ENCODE data around the gene TBL1X.

Gene TBL1X

GRCh38 chrX:9635803-9636202 lies 170.9 kb downstream of the TBL1X start:
- DNase-seq = no peak

GRCh38 chrX:9638871-9639270 lies 174.0 kb downstream of the TBL1X start:
- no peak for DNase-seq

DNA sequence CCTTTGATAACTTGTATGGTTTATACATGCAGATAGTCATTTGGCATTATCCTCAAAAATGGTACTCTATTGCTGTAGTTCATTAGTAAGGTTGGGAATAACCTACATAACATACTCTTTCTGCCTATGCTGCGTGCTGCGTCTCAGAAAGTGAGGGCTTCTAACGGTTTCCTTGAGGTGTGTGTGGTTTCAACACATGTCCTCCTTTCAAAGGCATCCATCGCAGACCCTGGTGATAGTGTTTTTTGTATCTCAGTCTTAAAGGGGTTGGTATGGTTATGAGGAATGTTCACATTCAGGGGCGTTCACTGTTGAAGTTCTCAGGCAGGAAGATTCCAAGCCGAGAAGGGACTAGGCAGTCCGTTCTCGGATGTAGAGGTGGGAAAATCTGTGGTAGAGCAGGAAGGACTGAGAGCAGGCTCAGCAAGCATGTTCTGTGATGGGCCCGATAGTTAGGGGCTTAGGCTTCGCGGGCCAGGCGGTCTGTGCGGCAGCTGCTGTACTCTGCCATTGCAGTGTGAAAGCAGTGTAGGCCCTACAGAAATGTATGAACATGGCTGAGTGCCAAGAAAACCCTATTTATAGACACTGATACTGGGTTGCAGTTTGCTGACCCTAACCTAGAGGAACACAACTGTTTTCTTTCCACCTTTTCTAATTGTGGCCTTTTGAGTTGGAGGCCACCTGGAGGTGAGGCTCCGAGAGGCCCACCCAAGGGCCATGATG lies 177.6 kb downstream of the TBL1X start:
- DNase-seq = no peak

DNA sequence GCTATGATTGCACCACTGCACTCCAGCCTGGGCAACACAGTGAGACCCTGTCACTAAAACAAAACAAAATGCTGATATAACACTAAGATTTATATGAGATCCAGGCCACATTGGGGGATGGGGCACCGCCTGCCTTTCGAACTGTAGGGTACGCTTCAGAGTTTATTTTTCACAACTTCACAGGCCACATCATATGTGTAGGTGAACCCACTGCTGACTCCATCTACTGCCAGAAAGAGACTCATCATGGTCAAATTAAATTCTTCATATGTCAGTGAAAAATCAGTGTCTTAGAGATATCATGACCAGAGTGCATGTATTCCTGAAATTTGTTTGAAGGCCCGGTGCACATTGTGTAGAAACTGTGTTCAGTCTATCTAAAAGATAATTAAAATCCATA lies 178.9 kb downstream of the TBL1X start:
- DNase-seq = no peak

- DNase-seq = no peak
Measured at GRCh38 chrX:9644335-9644734, 179.5 kb downstream of the TBL1X start.

- no peak for DNase-seq
Measured at GRCh38 chrX:9646471-9647224, 181.8 kb downstream of the TBL1X start.

DNA sequence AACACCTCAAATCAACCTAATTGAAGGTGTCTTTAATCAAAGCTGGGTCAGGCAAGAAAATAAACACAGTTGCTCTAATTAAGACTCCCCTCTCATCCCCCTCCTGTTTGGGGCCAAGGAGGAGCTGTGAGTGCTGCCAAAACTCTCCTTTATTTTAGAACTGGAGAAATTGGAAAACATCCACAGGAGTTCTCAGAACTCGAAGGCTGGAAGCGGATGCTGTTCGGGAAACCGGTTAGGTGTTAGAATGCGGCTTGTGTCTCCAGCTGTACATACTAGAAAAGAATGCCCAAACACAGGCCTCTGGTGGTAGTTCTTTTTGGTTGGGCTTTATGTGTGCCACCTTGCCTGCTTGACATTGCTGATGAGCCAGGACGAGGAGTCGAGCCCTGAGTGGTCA lies 182.6 kb downstream of the TBL1X start:
- no peak for DNase-seq

- DNase-seq = no peak
Measured at GRCh38 chrX:9650091-9650490, 185.2 kb downstream of the TBL1X start.

GRCh38 chrX:9651737-9652136 lies 186.9 kb downstream of the TBL1X start:
- no peak for DNase-seq

DNA sequence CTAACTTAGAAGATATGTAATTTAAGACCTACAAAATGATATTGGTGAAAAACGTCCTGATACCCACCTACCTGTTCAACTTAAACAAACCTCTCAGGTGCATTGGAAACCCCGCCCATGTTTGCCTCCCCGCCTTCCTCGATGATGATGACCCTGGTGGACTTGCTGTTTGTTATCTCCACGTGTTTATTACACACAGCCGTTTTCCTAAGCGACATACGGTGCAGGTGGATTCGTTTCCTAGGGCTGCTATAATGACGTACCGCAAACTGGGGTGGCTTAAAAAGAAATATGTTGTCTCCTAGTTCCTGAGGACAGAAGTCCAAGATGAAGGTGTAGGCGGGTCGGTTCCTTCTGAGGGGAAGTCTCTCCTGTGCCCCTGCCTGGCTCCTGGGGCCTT lies 190.1 kb downstream of the TBL1X start:
- DNase-seq = no peak

DNA sequence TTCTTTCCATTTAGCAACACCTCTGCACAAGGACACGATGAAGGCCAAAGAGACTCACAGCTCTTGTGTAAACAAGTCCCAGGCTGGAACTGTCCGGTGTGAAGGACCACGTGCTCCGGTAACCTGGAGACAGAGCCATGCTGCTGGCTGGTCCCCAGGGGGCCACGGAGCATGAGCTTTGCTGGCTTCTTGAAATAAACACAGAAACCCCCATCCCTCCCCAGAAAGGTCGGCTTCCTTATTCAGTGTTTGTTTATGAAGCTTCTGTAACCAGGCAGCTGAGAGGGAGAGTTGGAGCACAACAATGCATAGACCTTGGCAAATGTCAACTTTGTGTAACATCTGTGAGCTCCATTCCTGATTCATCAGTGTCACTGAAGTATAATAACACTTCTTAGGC lies 191.4 kb downstream of the TBL1X start:
- no peak for DNase-seq

GRCh38 chrX:9656871-9657270 lies 192.0 kb downstream of the TBL1X start:
- no peak for DNase-seq

GRCh38 chrX:9657590-9658256 lies 192.9 kb downstream of the TBL1X start:
- no peak for DNase-seq

GRCh38 chrX:9658409-9658808 lies 193.6 kb downstream of the TBL1X start:
- DNase-seq = no peak

- no peak for DNase-seq
Measured at GRCh38 chrX:9659571-9660195, 194.8 kb downstream of the TBL1X start.

- no peak for DNase-seq
Measured at GRCh38 chrX:9662148-9662547, 197.3 kb downstream of the TBL1X start.

DNA sequence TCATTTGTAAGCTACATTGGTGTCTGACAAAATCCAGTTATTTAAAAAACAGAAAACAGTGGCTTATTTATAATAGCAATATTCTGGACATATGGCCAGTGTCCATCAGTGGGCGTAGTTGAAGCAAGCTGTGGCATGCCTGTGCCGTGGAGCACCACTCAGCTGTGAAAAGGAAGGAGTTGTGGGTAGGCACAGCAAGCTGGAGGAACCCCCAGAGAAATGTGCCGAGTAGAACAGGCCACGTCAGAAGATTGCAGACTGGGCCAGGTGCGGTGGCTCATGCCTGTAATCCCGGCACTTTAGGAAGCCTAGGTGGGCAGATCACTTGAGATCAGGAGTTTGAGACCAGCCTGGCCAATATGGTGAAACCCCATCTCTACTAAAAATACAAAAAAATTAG lies 198.4 kb downstream of the TBL1X start:
- DNase-seq = no peak

DNA sequence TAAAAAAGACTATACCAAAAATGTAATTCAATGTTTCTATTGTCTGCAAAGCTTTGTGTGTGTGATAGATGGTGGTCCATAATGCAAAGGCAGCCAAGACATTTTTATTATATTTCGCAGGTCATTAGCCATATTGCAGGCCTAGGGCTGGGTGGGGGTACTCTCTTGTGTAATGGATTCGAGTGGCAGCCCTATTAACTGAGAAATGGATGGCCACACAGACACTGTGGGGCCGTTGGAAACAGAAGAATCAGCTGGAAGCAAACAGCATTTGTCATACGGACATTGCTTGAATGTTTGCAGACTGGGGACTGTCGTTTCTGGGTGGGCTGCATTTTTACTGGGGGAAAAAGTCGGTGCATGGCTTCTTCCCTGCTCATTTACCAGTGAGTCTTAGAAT lies 199.4 kb downstream of the TBL1X start:
- DNase-seq = no peak

GRCh38 chrX:9665113-9665512 lies 200.3 kb downstream of the TBL1X start:
- DNase-seq = no peak

DNA sequence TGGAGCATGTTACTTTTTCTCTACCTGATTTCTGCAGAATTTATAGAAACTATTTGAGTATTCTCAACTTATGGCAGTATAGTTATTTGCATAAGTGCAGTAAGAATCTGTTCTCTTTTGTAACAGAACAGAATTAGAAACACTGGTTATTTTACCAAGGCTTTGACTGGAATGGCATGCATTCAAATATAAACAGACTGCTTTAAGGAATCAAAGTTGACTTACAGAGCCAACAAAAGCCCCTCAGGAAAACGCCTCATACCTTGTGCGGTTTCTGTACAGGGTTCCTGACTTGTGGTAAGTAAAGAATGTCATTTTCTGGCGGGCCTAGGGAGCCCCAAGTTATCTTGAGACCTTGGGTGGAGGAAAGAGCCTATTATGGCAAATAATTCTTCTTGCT lies 203.7 kb downstream of the TBL1X start:
- DNase-seq = no peak

DNA sequence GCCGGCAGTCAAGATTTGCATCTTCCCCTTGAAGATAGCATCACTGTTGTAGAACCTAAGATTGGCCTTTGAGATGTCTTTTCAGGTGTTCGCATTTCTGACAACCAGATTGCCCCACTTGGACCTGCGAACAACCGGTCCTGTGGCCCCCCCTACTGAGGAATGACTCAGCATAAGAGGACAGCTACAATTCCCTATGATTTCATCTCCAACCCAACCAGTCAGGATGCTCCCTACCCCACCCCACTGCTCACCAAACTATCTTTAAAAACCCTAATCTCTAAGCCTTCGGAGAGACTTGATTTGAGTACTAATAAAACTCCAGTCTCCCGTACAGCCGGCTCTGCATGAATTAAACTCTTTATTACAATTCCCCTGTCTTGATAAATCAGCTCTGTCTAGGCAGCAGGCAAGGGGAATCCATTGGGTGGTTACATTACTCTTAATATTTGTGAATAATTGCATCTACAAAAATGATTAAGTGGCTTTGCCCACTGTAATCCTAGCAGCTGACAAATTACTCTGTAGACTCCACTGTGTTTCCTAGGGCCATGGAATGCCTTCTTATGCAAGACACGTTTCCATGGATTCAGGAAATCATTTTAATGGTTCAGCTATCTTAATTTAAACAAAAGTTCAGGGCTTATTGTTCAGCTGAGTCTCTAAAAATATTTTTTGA lies 205.4 kb downstream of the TBL1X start:
- no peak for DNase-seq

DNA sequence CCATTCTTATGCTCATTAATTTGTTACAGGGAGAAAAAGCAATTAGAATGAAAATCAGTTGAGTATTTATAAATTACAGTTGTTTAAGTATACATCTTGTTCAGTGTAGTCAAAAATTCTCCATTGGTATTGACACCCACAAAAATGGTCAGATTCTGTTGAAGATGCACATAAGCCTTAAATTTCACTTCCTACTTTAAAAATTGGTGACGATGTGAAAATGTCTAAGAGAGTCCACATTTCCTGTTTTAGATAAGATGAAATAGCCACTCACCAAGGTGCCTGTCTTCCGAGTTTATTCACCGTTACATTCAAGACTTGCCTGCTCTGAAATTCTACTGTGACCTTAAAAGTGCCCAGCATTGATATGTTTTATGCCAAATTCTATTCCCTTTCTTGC lies 207.1 kb downstream of the TBL1X start:
- DNase-seq = no peak

DNA sequence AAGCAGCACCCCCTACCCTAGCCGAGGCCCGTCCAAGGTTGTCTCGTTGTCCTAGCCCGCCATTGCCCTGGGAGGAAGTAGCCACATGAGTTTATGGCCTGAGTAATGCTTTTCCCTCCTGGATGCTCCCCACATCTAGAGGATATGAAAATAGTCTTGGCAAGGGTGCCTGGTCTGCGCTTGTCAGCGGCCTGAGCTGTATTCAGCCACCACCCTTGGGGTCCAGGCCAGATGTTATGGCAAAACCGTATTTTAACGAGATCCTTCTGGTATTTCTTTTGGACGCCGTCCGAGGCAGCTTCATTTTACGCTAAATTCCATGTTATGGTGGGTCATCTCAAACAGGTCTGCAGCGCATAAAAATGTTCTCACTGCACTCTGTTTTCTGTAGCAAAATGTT lies 211.4 kb downstream of the TBL1X start:
- DNase-seq = no peak
